Activated CD4-positive, alpha-beta T cell treated with anti-CD3 and anti-CD28 coated beads, Interleukin-2, amount 10 ng/mL, durations not matched to agents 24 days and 14 days (primary cell): Measurements from ENCODE around the gene CAMK1D. TPM values are rescaled to one million over a fixed set of nuclear protein-coding genes. Genes with fewer than 3 reads are reported as not detected.

ENCODE experiments used
- DNase-seq: peaks from one replicate; pipeline ENCODE4 v3.0.0; 2022
- H3K27ac Mint-ChIP-seq: one replicate; pipeline ENCODE4 v1.8.0; 2022; ENCODE audit warnings: mild to moderate bottlenecking, mixed read lengths
- H3K27me3 Mint-ChIP-seq: one replicate; pipeline ENCODE4 v1.8.0; 2022; ENCODE audit warnings: mixed read lengths
- H3K36me3 Mint-ChIP-seq: one replicate; pipeline ENCODE4 v1.8.0; 2022; ENCODE audit warnings: low read depth, mild to moderate bottlenecking, mixed read lengths
- H3K4me1 Mint-ChIP-seq: one replicate; pipeline ENCODE4 v1.8.0; 2021; ENCODE audit warnings: mixed read lengths
- H3K4me3 Mint-ChIP-seq: one replicate; pipeline ENCODE4 v1.8.0; 2022; ENCODE audit warnings: mild to moderate bottlenecking, moderate library complexity, mixed read lengths
- H3K9me3 Mint-ChIP-seq: one replicate; pipeline ENCODE4 v1.8.0; 2021; ENCODE audit warnings: mixed read lengths
- intact Hi-C: fragments of 100-400 bp; cut with micrococcal nuclease; formaldehyde crosslinking; loops from one replicate; pipeline ENCODE4 v1.15.1; 2023
- total RNA-seq: library from RNA; stranded (reverse); gene quantifications from 2 replicates; pipeline ENCODE4 v1.2.3, GENCODE V29; 2022

Gene CAMK1D
- total RNA-seq, 1 donor from 2014 or later = 5.6 TPM

DNA sequence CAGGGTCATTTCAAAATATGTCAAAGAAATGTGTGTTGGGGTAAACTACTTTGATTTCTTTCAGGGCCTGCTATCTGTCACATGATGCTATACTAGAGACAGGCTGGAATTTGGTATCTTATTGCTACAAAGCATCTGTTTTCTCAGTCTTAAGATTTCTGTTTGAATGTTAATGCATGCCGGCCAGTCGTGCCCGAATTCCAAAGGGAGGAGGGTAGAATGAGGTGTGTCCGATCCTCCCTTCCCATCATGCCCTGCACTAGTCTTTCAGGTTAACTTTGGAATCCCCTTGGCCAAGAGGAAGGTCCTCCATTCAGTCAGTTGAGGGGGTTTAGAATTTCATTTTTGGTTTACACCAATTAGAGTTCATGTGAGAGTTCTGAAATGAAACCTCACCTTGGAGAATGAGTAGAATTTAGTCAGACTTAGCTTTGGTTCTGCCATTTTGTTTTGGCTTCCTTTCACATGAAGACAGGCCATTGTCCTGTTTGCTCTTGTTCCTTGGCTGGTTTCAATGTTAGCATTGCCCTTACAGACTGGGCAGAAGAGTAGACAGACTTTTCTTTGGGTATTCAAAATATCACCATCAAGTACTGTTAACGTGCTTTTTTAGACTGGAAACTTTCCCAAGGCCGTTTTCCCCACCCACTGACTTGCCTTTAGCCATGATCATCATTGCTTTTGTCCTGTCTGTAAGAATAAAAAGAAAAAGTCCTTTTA is 95.8 kb downstream of the CAMK1D start:
- no peak overlapping the region for H3K4me3 Mint-ChIP-seq
- H3K36me3 Mint-ChIP-seq = peaks cover 5% of the 10 kb centered on the region
- peaks cover 25% of the 10 kb centered on the region for H3K4me1 Mint-ChIP-seq
- peaks cover 21% of the 10 kb centered on the region for H3K27me3 Mint-ChIP-seq
- intact Hi-C loops = loop anchor here (5.0 kb wide), 1 partner anchor 212 kb away; no protein-coding TSS in a partner anchor
- DNase-seq = no peak
- H3K27ac Mint-ChIP-seq = no peak overlapping the region
- H3K9me3 Mint-ChIP-seq = peaks cover 4% of the 10 kb centered on the region

DNA sequence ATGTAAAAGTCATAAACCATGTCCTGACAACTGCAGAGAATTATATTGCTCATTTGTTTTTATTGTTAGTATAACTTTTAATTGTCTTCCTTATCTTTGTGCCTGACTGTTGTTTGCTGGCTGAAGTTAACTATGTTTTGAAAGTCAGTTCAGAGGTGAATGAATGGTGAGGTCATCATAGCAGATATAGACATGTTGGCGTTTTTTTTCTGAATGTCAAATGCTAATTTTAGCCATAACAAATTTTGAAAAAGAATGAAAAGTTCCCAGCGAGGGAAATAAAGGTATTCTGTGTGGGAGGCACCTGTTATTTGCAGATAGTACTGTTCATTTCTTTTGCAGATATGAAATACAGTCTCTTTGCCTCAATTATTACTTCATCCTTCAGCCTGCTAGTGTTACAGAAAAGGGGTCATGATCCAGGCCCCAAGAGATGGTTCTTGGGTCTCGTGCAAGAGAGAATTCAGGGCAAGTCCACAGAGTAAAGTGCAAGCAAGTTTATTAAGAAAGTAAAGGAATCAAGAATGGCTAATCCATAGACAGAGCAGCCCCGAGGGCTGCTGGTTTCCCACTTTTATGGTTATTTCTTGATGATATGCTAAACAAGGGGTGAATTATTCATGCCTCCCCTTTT is 96.5 kb downstream of the CAMK1D start:
- Mint-ChIP-seq H3K27me3 (peaks cover 26% of the 10 kb centered on the region), H3K9me3 (peaks cover 4% of the 10 kb centered on the region), H3K27ac (no peak overlapping the region), H3K4me3 (no peak overlapping the region), H3K36me3 (peaks cover 5% of the 10 kb centered on the region), H3K4me1 (peaks cover 27% of the 10 kb centered on the region)
- no peak for DNase-seq
- intact Hi-C loops = loop anchor here (5.0 kb wide), 1 partner anchor 211 kb away; no protein-coding TSS in a partner anchor

DNA sequence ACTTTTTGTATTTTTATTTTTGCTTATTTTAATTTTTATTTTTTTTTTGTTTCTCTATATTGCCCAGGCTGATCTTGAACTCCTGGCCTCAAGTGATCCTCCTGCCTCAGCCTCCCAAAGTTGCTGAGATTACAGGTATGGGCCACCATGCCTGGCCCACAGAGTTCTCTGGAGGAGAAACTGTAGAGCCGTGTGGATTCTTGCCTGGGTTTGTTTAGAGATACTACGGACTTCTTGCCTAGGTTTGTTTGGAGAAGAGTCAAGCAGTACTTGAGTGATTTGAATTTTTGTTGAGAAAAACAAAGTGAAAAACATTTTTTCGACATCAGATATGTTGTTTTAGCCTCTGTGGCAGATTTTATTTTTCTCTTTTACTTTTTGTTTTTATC is 99.0 kb downstream of the CAMK1D start:
- H3K36me3 Mint-ChIP-seq = peaks cover 5% of the 10 kb centered on the region
- peaks cover 33% of the 10 kb centered on the region for H3K27me3 Mint-ChIP-seq
- intact Hi-C loops = loop anchor here (1.0 to 5.0 kb wide), 9 partner anchors 30 to 326 kb away; partner anchors contain the start of gene CAMK1D

DNA sequence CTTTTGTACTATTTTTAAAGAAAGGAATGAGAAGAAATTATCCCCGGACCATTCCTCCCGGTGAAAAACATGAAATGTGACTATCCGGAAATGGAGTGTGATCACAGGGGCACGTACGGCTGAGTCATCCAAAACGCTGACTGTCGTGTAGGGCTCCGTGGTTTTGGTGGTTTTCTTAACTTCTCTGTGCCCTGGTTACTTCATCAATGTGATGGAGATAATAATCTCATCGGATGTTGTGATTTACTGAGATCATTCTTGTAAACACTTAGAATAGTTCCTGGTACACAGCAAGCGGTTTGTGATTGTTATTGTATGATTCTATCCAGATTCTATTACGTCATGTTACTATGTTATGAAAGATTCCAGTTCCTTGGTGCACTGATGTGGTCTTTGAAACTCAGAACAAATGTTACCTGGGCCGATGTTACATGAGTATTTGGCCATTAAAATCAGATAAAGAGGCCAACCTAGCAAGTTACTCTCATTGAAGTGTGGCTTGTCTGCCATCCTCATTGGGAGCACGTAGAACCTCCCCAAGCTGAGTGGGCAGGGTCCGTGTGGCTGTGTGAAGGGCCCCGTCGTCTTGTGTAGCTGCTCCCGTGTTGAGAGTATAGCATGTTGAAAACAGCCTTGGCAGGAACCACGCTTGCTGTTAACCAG is 99.5 kb downstream of the CAMK1D start:
- DNase-seq = peak; percentile 94
- Mint-ChIP-seq H3K4me3 (peak overlapping the region; percentile 74), H3K9me3 (no peaks in the 10 kb centered on the region), H3K36me3 (peaks cover 5% of the 10 kb centered on the region), H3K27ac (peak overlapping the region; percentile 88), H3K27me3 (peaks cover 36% of the 10 kb centered on the region), H3K4me1 (peaks cover 27% of the 10 kb centered on the region)
- intact Hi-C loops = loop anchor here (1.0 to 5.0 kb wide), 10 partner anchors 30 to 326 kb away; partner anchors contain the start of gene CAMK1D

More for the DNA sequence above, 99.0 kb downstream of the CAMK1D start:
- peak overlapping the region; percentile 74 for H3K4me3 Mint-ChIP-seq
- peak; percentile 65 for DNase-seq
- peaks cover under 1% of the 10 kb centered on the region for H3K9me3 Mint-ChIP-seq
- peaks cover 27% of the 10 kb centered on the region for H3K4me1 Mint-ChIP-seq
- peak overlapping the region; percentile 88 for H3K27ac Mint-ChIP-seq

DNA sequence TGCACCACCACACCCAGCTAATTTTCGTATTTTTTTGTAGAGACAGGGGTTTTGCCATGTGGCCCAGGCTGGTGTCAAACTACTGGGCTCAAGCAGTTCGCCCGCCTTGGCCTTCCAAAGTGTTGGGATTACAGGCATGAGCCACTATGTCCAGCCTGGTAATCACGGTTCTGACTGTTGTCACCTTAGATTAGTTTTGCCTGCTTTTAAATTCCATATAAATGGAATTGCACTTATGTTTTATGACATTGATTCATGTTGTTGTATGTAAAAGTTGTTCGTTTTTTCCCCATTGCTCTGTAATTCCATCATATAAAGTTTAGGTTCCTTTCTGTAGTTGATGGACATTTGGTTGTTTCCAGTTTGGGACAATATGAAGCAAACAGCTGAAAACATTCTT is 106.0 kb downstream of the CAMK1D start:
- Mint-ChIP-seq H3K4me3 (no peak overlapping the region), H3K36me3 (no peaks in the 10 kb centered on the region), H3K27ac (no peak overlapping the region), H3K9me3 (no peaks in the 10 kb centered on the region), H3K4me1 (peaks cover under 1% of the 10 kb centered on the region), H3K27me3 (peaks cover 35% of the 10 kb centered on the region)
- no peak for DNase-seq
- intact Hi-C loops = no loop called here

DNA sequence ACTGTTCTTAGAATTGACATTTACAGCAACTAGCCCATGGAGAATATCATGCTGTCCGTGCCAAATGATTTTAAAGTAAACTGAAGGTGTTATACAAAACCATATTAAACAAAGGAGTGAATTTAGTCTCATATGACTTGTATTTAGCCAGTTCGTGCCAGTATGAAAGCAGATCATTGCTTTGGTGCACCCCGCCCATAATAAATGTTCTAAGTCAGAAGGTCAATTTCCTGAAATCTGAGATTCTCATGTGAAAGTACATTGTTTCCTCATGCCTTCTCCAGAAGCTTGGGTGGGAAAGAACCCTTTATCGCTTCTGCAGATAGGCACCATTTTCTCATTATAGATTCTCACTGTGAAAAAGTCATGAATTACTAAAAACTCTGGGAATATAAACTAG is 106.4 kb downstream of the CAMK1D start:
- H3K9me3 Mint-ChIP-seq = no peaks in the 10 kb centered on the region
- DNase-seq = no peak
- no peak overlapping the region for H3K4me3 Mint-ChIP-seq
- intact Hi-C loops = no loop called here
- H3K36me3 Mint-ChIP-seq = no peaks in the 10 kb centered on the region
- H3K4me1 Mint-ChIP-seq = no peaks in the 10 kb centered on the region
- H3K27me3 Mint-ChIP-seq = peaks cover 31% of the 10 kb centered on the region
- H3K27ac Mint-ChIP-seq = no peak overlapping the region

DNA sequence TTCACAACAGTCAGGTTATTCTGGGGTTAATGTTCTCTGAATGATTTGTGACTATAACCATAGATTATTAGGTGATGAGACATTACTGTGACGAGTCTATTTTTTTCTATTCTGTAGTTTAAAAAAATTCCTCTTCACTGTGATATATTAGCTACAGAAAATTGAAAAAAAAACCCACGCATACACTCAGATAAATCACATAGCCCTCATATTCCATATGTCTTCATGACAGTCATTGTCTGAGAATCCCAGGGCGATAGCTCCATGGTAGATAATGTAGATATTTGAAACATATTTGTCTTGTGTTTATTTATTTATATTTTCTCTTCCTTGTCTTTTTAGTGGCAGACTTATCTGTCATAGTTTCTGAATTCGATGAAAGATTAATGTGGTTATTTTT is 110.0 kb downstream of the CAMK1D start:
- Mint-ChIP-seq H3K9me3 (no peaks in the 10 kb centered on the region), H3K36me3 (peaks cover 2% of the 10 kb centered on the region), H3K27ac (no peak overlapping the region), H3K4me1 (no peaks in the 10 kb centered on the region), H3K4me3 (no peak overlapping the region), H3K27me3 (peaks cover 14% of the 10 kb centered on the region)
- DNase-seq = no peak
- intact Hi-C loops = no loop called here

DNA sequence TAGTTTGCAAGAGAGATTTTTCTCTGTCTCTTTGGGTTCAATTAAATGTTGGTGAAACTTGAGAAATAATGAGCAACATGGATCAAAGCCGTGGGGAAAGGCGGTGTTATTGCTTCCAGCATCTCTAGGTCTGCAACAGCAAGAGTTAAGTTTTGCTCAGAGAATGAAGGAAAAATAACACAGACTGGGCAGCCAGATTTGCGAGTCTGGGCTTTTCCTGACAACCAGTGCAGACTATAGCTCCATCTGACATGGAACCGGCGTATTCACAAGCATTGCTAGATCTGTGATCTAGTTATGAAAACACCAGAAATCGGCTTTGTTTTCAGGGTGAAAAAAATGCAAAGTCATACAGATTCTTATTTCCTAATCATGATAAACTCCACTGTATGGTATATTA is 110.4 kb downstream of the CAMK1D start:
- H3K27ac Mint-ChIP-seq = no peak overlapping the region
- H3K4me3 Mint-ChIP-seq = no peak overlapping the region
- DNase-seq = no peak
- H3K9me3 Mint-ChIP-seq = no peaks in the 10 kb centered on the region
- H3K36me3 Mint-ChIP-seq = peaks cover 2% of the 10 kb centered on the region
- intact Hi-C loops = no loop called here
- no peaks in the 10 kb centered on the region for H3K4me1 Mint-ChIP-seq
- peaks cover 14% of the 10 kb centered on the region for H3K27me3 Mint-ChIP-seq

DNA sequence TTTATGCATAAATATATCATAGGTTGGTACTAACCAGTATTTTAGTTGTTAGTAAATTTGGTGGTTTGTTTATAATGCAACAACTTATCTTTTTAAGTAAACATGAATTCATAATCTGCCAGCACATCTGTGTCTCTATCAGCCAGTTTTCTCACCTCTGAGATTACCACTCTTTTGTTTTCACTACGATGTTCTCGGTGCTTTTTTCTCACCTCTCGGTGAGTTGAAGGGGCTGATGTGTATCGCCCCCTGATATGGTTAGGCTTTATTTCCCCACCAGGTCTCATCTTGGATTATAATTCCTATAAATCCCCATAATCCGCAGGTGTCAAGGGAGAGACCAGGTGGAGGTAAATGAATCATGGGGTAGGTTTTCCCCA is 114.1 kb downstream of the CAMK1D start:
- Mint-ChIP-seq H3K27ac (no peak overlapping the region), H3K4me3 (no peak overlapping the region), H3K36me3 (peaks cover 2% of the 10 kb centered on the region), H3K9me3 (no peaks in the 10 kb centered on the region), H3K27me3 (peaks cover 2% of the 10 kb centered on the region), H3K4me1 (peaks cover 5% of the 10 kb centered on the region)
- no peak for DNase-seq
- intact Hi-C loops = no loop called here

DNA sequence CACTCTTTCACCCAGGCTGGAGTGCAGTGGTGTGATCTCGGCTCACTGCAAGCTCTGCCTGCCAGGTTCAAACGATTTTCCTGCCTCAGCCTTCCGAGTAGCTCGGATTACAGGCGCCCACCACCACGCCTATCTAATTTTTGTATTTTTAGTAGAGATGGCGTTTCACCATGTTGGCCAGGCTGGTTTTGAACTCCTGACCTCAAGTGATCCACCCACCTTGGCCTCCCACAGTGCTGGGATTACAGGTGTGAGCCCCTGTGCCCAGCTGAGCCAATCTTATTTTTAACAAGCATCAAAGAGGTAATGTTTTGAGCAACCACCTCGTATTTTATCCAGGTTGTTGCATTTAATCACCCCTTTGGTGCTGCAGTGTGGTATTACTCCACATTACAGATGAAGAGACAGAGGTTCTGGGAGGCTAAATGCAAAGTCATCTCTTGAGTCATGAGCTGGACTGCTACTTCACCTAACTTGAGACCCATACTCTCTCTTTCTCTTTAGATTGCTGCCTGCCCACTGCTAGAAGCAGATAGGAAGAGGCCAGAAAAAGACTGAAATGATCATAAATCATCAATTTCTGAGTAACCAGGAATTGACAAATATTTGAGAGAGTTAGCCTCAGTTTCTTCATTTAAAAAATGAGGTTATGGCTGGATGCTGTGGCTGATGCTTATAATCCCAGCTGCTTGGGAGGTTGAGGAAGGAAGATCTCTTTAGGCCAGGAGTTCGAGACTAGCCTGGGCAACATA is 116.2 kb downstream of the CAMK1D start:
- H3K27me3 Mint-ChIP-seq = peaks cover 2% of the 10 kb centered on the region
- H3K9me3 Mint-ChIP-seq = no peaks in the 10 kb centered on the region
- H3K27ac Mint-ChIP-seq = no peak overlapping the region
- no peak for DNase-seq
- no peak overlapping the region for H3K4me3 Mint-ChIP-seq
- intact Hi-C loops = no loop called here
- peaks cover 5% of the 10 kb centered on the region for H3K4me1 Mint-ChIP-seq
- H3K36me3 Mint-ChIP-seq = peaks cover 2% of the 10 kb centered on the region

DNA sequence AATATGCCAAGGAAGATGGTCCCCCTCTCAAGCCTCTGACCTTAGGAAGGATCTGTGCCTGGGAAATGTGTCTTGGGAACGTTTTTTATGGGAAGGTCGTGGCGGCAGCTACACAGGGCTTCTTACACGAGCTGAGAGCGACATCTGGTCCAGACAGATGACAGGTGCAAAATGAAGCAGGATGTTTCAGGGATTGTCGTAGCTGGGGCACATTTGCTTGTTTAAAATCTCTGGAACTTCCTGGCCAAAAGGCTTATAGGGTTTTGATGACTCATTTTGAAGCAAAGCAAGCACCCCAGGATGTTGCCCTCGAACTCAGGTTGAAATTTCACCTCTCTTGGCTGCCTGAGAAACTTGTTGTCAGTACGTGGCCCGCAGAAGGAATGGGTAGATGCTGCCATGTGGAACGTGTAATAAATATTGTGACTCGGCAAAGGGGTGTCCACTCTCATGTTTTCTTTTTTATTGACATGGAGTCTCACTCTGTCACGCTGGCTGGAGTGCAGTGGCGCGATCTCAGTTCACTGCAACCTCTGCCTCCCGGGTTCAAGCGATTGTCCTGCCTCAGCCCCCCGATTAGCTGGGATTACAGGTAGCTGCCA is 117.5 kb downstream of the CAMK1D start:
- Mint-ChIP-seq H3K36me3 (peaks cover 2% of the 10 kb centered on the region), H3K9me3 (no peaks in the 10 kb centered on the region), H3K27me3 (peaks cover 2% of the 10 kb centered on the region), H3K27ac (no peak overlapping the region), H3K4me3 (no peak overlapping the region), H3K4me1 (peaks cover 5% of the 10 kb centered on the region)
- intact Hi-C loops = no loop called here
- no peak for DNase-seq

DNA sequence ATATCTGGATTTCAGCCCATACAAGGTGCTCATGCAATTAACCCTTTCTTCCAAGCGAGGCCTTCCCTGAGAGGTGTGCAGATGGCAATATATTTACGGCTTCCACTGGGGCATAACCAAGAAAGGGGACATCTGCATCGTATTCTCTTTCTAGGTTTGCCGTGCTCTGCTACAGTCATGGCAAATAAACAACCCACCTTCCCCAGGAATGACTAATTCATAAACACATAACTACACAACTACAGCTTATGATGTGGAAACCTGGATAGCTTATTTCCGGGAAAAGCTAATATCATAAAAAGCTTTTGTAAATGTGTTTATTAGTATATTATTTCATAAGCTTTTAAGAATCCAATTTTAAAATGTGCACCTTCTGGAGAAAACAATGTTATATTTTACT is 120.0 kb downstream of the CAMK1D start:
- H3K4me3 Mint-ChIP-seq = no peak overlapping the region
- intact Hi-C loops = no loop called here
- DNase-seq = no peak
- no peak overlapping the region for H3K27ac Mint-ChIP-seq
- peaks cover 8% of the 10 kb centered on the region for H3K4me1 Mint-ChIP-seq
- H3K9me3 Mint-ChIP-seq = no peaks in the 10 kb centered on the region
- no peaks in the 10 kb centered on the region for H3K36me3 Mint-ChIP-seq
- peaks cover 2% of the 10 kb centered on the region for H3K27me3 Mint-ChIP-seq

DNA sequence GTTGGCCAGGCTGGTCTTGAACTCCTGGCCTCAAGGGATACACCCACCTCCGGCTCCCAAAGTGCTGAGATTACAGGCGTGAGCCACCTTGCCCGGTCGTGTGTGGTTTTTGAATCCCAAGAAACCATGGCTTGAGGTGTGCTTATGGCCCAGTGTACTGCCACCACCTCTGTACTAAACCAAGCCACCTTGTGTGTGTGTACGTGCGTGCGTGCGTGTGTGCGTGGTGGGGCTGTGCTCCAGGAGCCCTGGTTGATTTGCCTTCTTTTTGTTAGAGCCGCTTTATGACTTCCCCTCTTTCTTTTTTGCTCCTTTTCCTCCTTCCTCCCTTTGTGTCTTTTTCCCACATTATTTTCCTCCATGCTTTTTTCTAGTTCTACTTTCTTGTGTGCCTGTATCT is 121.4 kb downstream of the CAMK1D start:
- Mint-ChIP-seq H3K27me3 (peaks cover 2% of the 10 kb centered on the region), H3K27ac (no peak overlapping the region), H3K4me1 (peaks cover 8% of the 10 kb centered on the region), H3K36me3 (no peaks in the 10 kb centered on the region), H3K4me3 (no peak overlapping the region), H3K9me3 (peaks cover 11% of the 10 kb centered on the region)
- no peak for DNase-seq
- intact Hi-C loops = no loop called here
